Mesothelial cell of epicardium (in vitro differentiated cells): ENCODE measurements around the gene ADAMTS6. TPM values are rescaled to one million over a fixed set of nuclear protein-coding genes. Genes with fewer than 3 reads are reported as not detected.

ENCODE experiments used
- DNase-seq, 2 experiments: peaks; one replicate each; pipeline ENCODE4 v3.0.0; 2021; ENCODE audit warnings: low spot score in 2 of 2; ENCODE audit not compliant: unreplicated experiment in 2 of 2
- H3K27ac Mint-ChIP-seq: 2 replicates; pipeline ENCODE4 v1.8.0; 2021; ENCODE audit warnings: mixed read lengths
- H3K27me3 Mint-ChIP-seq: 2 replicates; pipeline ENCODE4 v1.8.0; 2021; ENCODE audit warnings: low read depth, mixed read lengths
- H3K36me3 Mint-ChIP-seq: 2 replicates; pipeline ENCODE4 v1.8.0; 2021; ENCODE audit warnings: mixed read lengths
- H3K4me1 Mint-ChIP-seq: 2 replicates; pipeline ENCODE4 v1.8.0; 2021; ENCODE audit warnings: mixed read lengths
- H3K4me3 Mint-ChIP-seq: 2 replicates; pipeline ENCODE4 v1.8.0; 2021; ENCODE audit warnings: mild to moderate bottlenecking, moderate library complexity, mixed read lengths
- H3K9me3 Mint-ChIP-seq: 2 replicates; pipeline ENCODE4 v1.8.0; 2021; ENCODE audit warnings: mixed read lengths
- CTCF ChIP-seq: fragments of 200-600 bp; sonication (generic); IDR thresholded peaks from one replicate; pipeline ENCODE4 v1.5.0; 2021; ENCODE audit warnings: antibody characterized with exemption; ENCODE audit not compliant: unreplicated experiment
- total RNA-seq: library from RNA; stranded (reverse); gene quantifications from 3 replicates; pipeline ENCODE4 v1.2.1, GENCODE V29; 2021

The ADAMTS6 gene
- total RNA-seq, 1 donor from 2014 or later, result 20.6 TPM

GRCh38 chr5:65478336-65478735 lies 3.4 kb downstream of the ADAMTS6 start:
- no peak for TF ChIP-seq CTCF
- no peaks in the 10 kb centered on the region for H3K27me3 Mint-ChIP-seq
- H3K36me3 Mint-ChIP-seq, result no peaks in the 10 kb centered on the region
- no peak for DNase-seq
- no peak overlapping the region for H3K4me3 Mint-ChIP-seq
- H3K27ac Mint-ChIP-seq, result no peak overlapping the region
- H3K4me1 Mint-ChIP-seq, result peaks cover 27% of the 10 kb centered on the region
- H3K9me3 Mint-ChIP-seq, result no peaks in the 10 kb centered on the region

- H3K27ac Mint-ChIP-seq, result no peak overlapping the region
- H3K9me3 Mint-ChIP-seq, result no peaks in the 10 kb centered on the region
- DNase-seq, result no peak
- H3K27me3 Mint-ChIP-seq, result no peaks in the 10 kb centered on the region
- TF ChIP-seq CTCF, result no peak
- peaks cover 12% of the 10 kb centered on the region for H3K4me1 Mint-ChIP-seq
- H3K4me3 Mint-ChIP-seq, result no peak overlapping the region
- no peaks in the 10 kb centered on the region for H3K36me3 Mint-ChIP-seq
These were observed 5.8 kb downstream of the ADAMTS6 start for GRCh38 chr5:65475895-65476294.

GRCh38 chr5:65475336-65475735 lies 6.4 kb downstream of the ADAMTS6 start:
- Mint-ChIP-seq H3K27me3 (no peaks in the 10 kb centered on the region), H3K4me1 (peaks cover 12% of the 10 kb centered on the region), H3K9me3 (no peaks in the 10 kb centered on the region), H3K4me3 (no peak overlapping the region), H3K36me3 (no peaks in the 10 kb centered on the region), H3K27ac (no peak overlapping the region)
- TF ChIP-seq CTCF, result no peak
- no peak for DNase-seq

- DNase-seq, result no peak
- no peaks in the 10 kb centered on the region for H3K27me3 Mint-ChIP-seq
- no peak for TF ChIP-seq CTCF
- no peaks in the 10 kb centered on the region for H3K9me3 Mint-ChIP-seq
- no peak overlapping the region for H3K27ac Mint-ChIP-seq
- H3K4me3 Mint-ChIP-seq, result no peak overlapping the region
- H3K36me3 Mint-ChIP-seq, result no peaks in the 10 kb centered on the region
- H3K4me1 Mint-ChIP-seq, result peaks cover 12% of the 10 kb centered on the region
These were observed 7.5 kb downstream of the ADAMTS6 start for GRCh38 chr5:65474130-65474711.

GRCh38 chr5:65468633-65469032 lies 13.1 kb downstream of the ADAMTS6 start:
- H3K4me3 Mint-ChIP-seq, result no peak overlapping the region
- no peaks in the 10 kb centered on the region for H3K36me3 Mint-ChIP-seq
- TF ChIP-seq CTCF, result no peak
- DNase-seq, result no peak
- H3K4me1 Mint-ChIP-seq, result peaks cover 10% of the 10 kb centered on the region
- H3K9me3 Mint-ChIP-seq, result no peaks in the 10 kb centered on the region
- no peak overlapping the region for H3K27ac Mint-ChIP-seq
- H3K27me3 Mint-ChIP-seq, result no peaks in the 10 kb centered on the region
